Measurements from ENCODE around the gene PTPRT. TPM values are rescaled to one million over a fixed set of nuclear protein-coding genes. Genes with fewer than 3 reads are reported as not detected.

The PTPRT gene
- total RNA-seq, 2 experiments from 2014 or later = not detected

DNA sequence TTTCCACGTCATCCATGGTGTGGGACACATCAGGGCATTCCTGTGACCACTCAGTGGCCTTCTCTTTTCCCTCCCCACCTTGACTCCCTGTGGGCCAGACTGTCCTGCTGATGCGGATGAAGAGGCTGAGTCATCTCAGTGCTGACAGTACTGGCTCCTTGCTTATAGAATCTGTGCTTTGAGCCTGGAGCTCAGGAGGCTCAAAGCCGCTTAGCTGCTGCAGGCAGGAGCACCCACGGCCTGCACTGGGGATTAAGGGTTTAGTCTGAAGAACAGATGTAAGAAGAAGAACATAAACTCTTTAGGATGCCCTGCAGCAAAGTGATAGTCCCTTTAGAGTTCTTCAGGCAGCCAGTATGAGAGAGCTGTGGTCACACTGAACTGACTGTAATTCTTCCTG is 929.5 kb downstream of the PTPRT start:
- TF ChIP-seq, protein P1, sequence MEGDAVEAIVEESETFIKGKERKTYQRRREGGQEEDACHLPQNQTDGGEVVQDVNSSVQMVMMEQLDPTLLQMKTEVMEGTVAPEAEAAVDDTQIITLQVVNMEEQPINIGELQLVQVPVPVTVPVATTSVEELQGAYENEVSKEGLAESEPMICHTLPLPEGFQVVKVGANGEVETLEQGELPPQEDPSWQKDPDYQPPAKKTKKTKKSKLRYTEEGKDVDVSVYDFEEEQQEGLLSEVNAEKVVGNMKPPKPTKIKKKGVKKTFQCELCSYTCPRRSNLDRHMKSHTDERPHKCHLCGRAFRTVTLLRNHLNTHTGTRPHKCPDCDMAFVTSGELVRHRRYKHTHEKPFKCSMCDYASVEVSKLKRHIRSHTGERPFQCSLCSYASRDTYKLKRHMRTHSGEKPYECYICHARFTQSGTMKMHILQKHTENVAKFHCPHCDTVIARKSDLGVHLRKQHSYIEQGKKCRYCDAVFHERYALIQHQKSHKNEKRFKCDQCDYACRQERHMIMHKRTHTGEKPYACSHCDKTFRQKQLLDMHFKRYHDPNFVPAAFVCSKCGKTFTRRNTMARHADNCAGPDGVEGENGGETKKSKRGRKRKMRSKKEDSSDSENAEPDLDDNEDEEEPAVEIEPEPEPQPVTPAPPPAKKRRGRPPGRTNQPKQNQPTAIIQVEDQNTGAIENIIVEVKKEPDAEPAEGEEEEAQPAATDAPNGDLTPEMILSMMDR (IDR thresholded peaks at IDR 0.05) = no peak
- Mint-ChIP-seq H3K4me1 (ENCODE audit: low read depth) (no peaks in the 10 kb centered on the region), H3K9me3 (no peaks in the 10 kb centered on the region), H3K27ac (no peak overlapping the region), H3K27me3 (no peaks in the 10 kb centered on the region), H3K4me3 (no peak overlapping the region), H3K36me3 (ENCODE audit: low read depth) (no peaks in the 10 kb centered on the region)
- DNase-seq (no peak), ATAC-seq (no peak)
- ChIA-PET POLR2A (no interaction called here), CTCF (no interaction called here)
- intact Hi-C loops (cut with micrococcal nuclease) = no loop called here

GRCh38 chr20:42259389-42259788 is 930.3 kb downstream of the PTPRT start:
- ATAC-seq (no peak), DNase-seq (no peak)
- H3K27ac Mint-ChIP-seq = no peak overlapping the region
- H3K4me1 Mint-ChIP-seq (ENCODE audit: low read depth) = no peaks in the 10 kb centered on the region
- ChIA-PET CTCF (no interaction called here), POLR2A (no interaction called here)
- TF ChIP-seq, protein P1 (IDR thresholded peaks at IDR 0.05) = no peak
- intact Hi-C loops (cut with micrococcal nuclease) = no loop called here
- H3K36me3 Mint-ChIP-seq (ENCODE audit: low read depth) = no peaks in the 10 kb centered on the region
- H3K4me3 Mint-ChIP-seq = no peak overlapping the region
- no peaks in the 10 kb centered on the region for H3K27me3 Mint-ChIP-seq
- H3K9me3 Mint-ChIP-seq = no peaks in the 10 kb centered on the region

GRCh38 chr20:42258564-42259302 is 931.0 kb downstream of the PTPRT start:
- intact Hi-C loops (cut with micrococcal nuclease) = no loop called here
- Mint-ChIP-seq H3K27ac (no peak overlapping the region), H3K4me3 (no peak overlapping the region), H3K4me1 (ENCODE audit: low read depth) (no peaks in the 10 kb centered on the region), H3K9me3 (peaks cover 2% of the 10 kb centered on the region), H3K27me3 (no peaks in the 10 kb centered on the region), H3K36me3 (ENCODE audit: low read depth) (no peaks in the 10 kb centered on the region)
- POLR2A ChIA-PET = no interaction called here
- ATAC-seq = no peak
- CTCF ChIA-PET = no interaction called here
- TF ChIP-seq, protein P1 (IDR thresholded peaks at IDR 0.05) = no peak
- DNase-seq = no peak

DNA sequence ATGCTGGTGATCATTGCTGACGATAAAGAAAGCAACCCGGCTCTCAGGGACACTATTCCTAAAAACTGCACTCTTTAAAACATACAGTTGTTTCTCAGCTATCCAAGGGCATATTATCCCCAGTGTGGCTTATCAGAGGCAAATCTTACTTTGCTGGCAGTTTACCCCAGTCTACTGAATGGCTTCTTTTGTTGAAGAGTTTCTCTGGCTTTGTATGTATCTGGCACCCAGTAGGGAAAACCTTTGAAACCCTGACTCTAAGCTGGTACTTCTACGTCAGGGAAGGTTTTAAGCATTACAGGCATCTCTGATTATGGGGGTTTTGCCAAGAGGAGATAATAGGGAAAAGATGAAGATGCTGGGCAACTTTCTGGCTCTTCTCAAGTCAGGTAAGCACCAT is 933.9 kb downstream of the PTPRT start:
- no peak overlapping the region for H3K4me3 Mint-ChIP-seq
- intact Hi-C loops (cut with micrococcal nuclease) = no loop called here
- DNase-seq = no peak
- TF ChIP-seq, protein P1 (IDR thresholded peaks at IDR 0.05) = no peak
- H3K36me3 Mint-ChIP-seq (ENCODE audit: low read depth) = no peaks in the 10 kb centered on the region
- ChIA-PET CTCF (no interaction called here), POLR2A (no interaction called here)
- H3K4me1 Mint-ChIP-seq (ENCODE audit: low read depth) = no peaks in the 10 kb centered on the region
- ATAC-seq = no peak
- peaks cover 2% of the 10 kb centered on the region for H3K9me3 Mint-ChIP-seq
- H3K27ac Mint-ChIP-seq = no peak overlapping the region
- no peaks in the 10 kb centered on the region for H3K27me3 Mint-ChIP-seq

DNA sequence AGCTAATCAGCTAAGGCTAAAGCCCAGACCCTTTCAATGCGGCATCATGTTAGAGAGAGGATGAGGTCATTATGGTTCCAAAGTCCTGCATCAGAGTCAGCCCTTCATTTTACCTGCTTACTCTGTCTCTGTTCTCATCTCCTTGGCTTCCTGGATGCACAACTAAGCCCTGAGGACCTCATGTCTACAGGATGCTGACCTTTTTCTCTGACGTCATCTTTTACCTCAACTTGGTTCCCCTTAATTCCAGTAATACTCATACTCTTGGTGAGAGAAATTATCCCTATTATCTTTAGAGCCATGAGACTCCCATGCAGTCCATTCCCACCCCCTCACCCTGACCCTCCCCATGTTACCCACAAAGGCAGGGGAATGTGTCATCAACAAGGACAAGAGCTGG is 935.0 kb downstream of the PTPRT start:
- H3K4me3 Mint-ChIP-seq = no peak overlapping the region
- H3K27me3 Mint-ChIP-seq = no peaks in the 10 kb centered on the region
- ATAC-seq = no peak
- H3K36me3 Mint-ChIP-seq (ENCODE audit: low read depth) = no peaks in the 10 kb centered on the region
- ChIA-PET POLR2A (no interaction called here), CTCF (no interaction called here)
- H3K4me1 Mint-ChIP-seq (ENCODE audit: low read depth) = no peaks in the 10 kb centered on the region
- H3K27ac Mint-ChIP-seq = no peak overlapping the region
- TF ChIP-seq, protein P1 (IDR thresholded peaks at IDR 0.05) = no peak
- DNase-seq = no peak
- intact Hi-C loops (cut with micrococcal nuclease) = no loop called here
- H3K9me3 Mint-ChIP-seq = peaks cover 2% of the 10 kb centered on the region

Measured in activated CD8-positive, alpha-beta T cell treated with anti-CD3 and anti-CD28 coated beads for 36 hours (primary cell).